ENCODE results near the gene JAM2. TPM values are rescaled to one million over a fixed set of nuclear protein-coding genes. Genes with fewer than 3 reads are reported as not detected.
A peak's percentile ranks its signal among the peaks of the same experiment; 100 is the strongest.

Gene JAM2
- total RNA-seq, 2 experiments from 2014 or later, result 1.5 TPM

- peak; percentile 87 for ATAC-seq
- CTCF ChIA-PET, result interaction anchor here (0.8 to 3.2 kb wide), 3 partner anchors 12 to 33 kb away, joined by 3 to 36 read pairs (median 4); no protein-coding TSS in a partner anchor
- peak; percentile 64 for DNase-seq
- peak; percentile 53 for TF ChIP-seq CTCF (IDR thresholded peaks at IDR 0.05)
- Mint-ChIP-seq H3K9me3 (no peaks in the 10 kb centered on the region), H3K36me3 (ENCODE audit: low read depth) (no peaks in the 10 kb centered on the region), H3K27me3 (peaks cover 41% of the 10 kb centered on the region), H3K27ac (no peak overlapping the region), H3K4me3 (peak overlapping the region; percentile 71), H3K4me1 (ENCODE audit: low read depth) (peaks cover 16% of the 10 kb centered on the region)
- POLR2A ChIA-PET, result interaction anchor here (0.6 to 1.3 kb wide), 3 partner anchors 31 to 125 kb away, joined by 3 to 6 read pairs (median 4); no protein-coding TSS in a partner anchor
- intact Hi-C loops (cut with micrococcal nuclease), result no loop called here
These were observed 618 bp downstream of the JAM2 start for GRCh38 chr21:25639551-25640201.

- Mint-ChIP-seq H3K27ac (no peak overlapping the region), H3K9me3 (no peaks in the 10 kb centered on the region), H3K36me3 (ENCODE audit: low read depth) (no peaks in the 10 kb centered on the region), H3K4me3 (peak overlapping the region; percentile 71), H3K4me1 (ENCODE audit: low read depth) (peaks cover 16% of the 10 kb centered on the region), H3K27me3 (peaks cover 36% of the 10 kb centered on the region)
- ATAC-seq (peak; percentile 15), DNase-seq (peak; percentile 24)
- TF ChIP-seq CTCF (IDR thresholded peaks at IDR 0.05), result no peak
- CTCF ChIA-PET, result interaction anchor here (1.9 kb wide), 1 partner anchor 13 kb away, joined by 3 read pairs; no protein-coding TSS in a partner anchor
- POLR2A ChIA-PET, result interaction anchor here (0.6 to 1.0 kb wide), 2 partner anchors 60 to 125 kb away, joined by 3 to 4 read pairs; no protein-coding TSS in a partner anchor
- intact Hi-C loops (cut with micrococcal nuclease), result no loop called here
These were observed 1.3 kb downstream of the JAM2 start for GRCh38 chr21:25640202-25640942.

- POLR2A ChIA-PET, result interaction anchor here (1.0 kb wide), 1 partner anchor 60 kb away, joined by 4 read pairs; no protein-coding TSS in a partner anchor
- Mint-ChIP-seq H3K27ac (no peak overlapping the region), H3K36me3 (ENCODE audit: low read depth) (no peaks in the 10 kb centered on the region), H3K9me3 (no peaks in the 10 kb centered on the region), H3K4me3 (peak overlapping the region; percentile 71), H3K27me3 (peaks cover 34% of the 10 kb centered on the region), H3K4me1 (ENCODE audit: low read depth) (peaks cover 16% of the 10 kb centered on the region)
- intact Hi-C loops (cut with micrococcal nuclease), result no loop called here
- CTCF ChIA-PET, result no interaction called here
- no peak for DNase-seq
- ATAC-seq, result no peak
- no peak for TF ChIP-seq CTCF (IDR thresholded peaks at IDR 0.05)
These were observed 1.9 kb downstream of the JAM2 start for GRCh38 chr21:25640943-25641292.

- Mint-ChIP-seq H3K27me3 (peaks cover 19% of the 10 kb centered on the region), H3K4me3 (no peak overlapping the region), H3K4me1 (ENCODE audit: low read depth) (peaks cover 8% of the 10 kb centered on the region), H3K36me3 (ENCODE audit: low read depth) (no peaks in the 10 kb centered on the region), H3K9me3 (no peaks in the 10 kb centered on the region), H3K27ac (no peak overlapping the region)
- TF ChIP-seq CTCF (IDR thresholded peaks at IDR 0.05), result no peak
- intact Hi-C loops (cut with micrococcal nuclease), result no loop called here
- POLR2A ChIA-PET, result no interaction called here
- CTCF ChIA-PET, result interaction anchor here (1.2 to 2.3 kb wide), 2 partner anchors 35 to 65 kb away, joined by 4 to 8 read pairs; no protein-coding TSS in a partner anchor
- DNase-seq (no peak), ATAC-seq (no peak)
These were observed 4.4 kb downstream of the JAM2 start for GRCh38 chr21:25643486-25643885.

- CTCF ChIA-PET, result interaction anchor here (1.0 to 2.7 kb wide), 2 partner anchors 38 to 66 kb away, joined by 3 to 8 read pairs; no protein-coding TSS in a partner anchor
- POLR2A ChIA-PET, result no interaction called here
- no peak for ATAC-seq
- Mint-ChIP-seq H3K27ac (no peak overlapping the region), H3K27me3 (peaks cover 4% of the 10 kb centered on the region), H3K4me1 (ENCODE audit: low read depth) (no peaks in the 10 kb centered on the region), H3K36me3 (ENCODE audit: low read depth) (no peaks in the 10 kb centered on the region), H3K4me3 (no peak overlapping the region), H3K9me3 (no peaks in the 10 kb centered on the region)
- intact Hi-C loops (cut with micrococcal nuclease), result no loop called here
- no peak for DNase-seq
- TF ChIP-seq CTCF (IDR thresholded peaks at IDR 0.05), result no peak
These were observed 7.4 kb downstream of the JAM2 start for GRCh38 chr21:25646474-25646873.

Measured in activated CD8-positive, alpha-beta T cell treated with anti-CD3 and anti-CD28 coated beads for 36 hours (primary cell).